HCT116 (cell line): ENCODE results near the gene CD63. TPM values are rescaled to one million over a fixed set of nuclear protein-coding genes. Genes with fewer than 3 reads are reported as not detected.
A peak's percentile ranks its signal among the peaks of the same experiment; 100 is the strongest.

Experiments
- ATAC-seq: fragments of 200-7000 bp; cut with Tn5 transposase; 2 replicates; pipeline ENCODE4 v1.9.1; 2020; ENCODE audit warnings: mild to moderate bottlenecking, moderate library complexity
- BruUV-seq: library from RNA; stranded (reverse); fragments of 400-500 nt; replicated peaks from 2 replicates; lab custom pipeline; 2021; lab: Mats Ljungman, UMichigan
- CTCF ChIA-PET: fragments of 300-600 bp; sonication (Branson Sonifier 250); formaldehyde crosslinking; loops from one replicate; lab custom pipeline; 2021; ENCODE audit warnings: antibody characterized with exemption; lab: Charles Lee
- POLR2A ChIA-PET: fragments of 300-600, 350-600 bp; sonication (Branson Sonifier 250); formaldehyde crosslinking; loops from one replicate; lab custom pipeline; 2021; ENCODE audit warnings: antibody characterized with exemption; lab: Charles Lee
- RAD21 ChIA-PET, 2 experiments: fragments of 300-600 bp; sonication (Branson Sonifier 250); formaldehyde crosslinking; loops; one replicate each; lab custom pipeline; 2023; ENCODE audit warnings: low total read pairs in 2 of 2; ENCODE audit not compliant: uncharacterized antibody in 2 of 2, unreplicated experiment in 2 of 2, low non-redundant PET in 1 of 2; lab: Charles Lee
- DNase-seq: peaks from one replicate; pipeline ENCODE4 v3.0.0-alpha.2; 2010; ENCODE audit warnings: low read depth, low spot score
- H2AFZ ChIP-seq: fragments of 200-600 bp; shearing (Covaris generic), sonication (generic); 2 replicates; pipeline ENCODE4 v1.6.1; 2017; ENCODE audit warnings: low read depth, mixed run types, mixed read lengths, antibody characterized with exemption, low read length; ENCODE audit not compliant: poor library complexity, severe bottlenecking
- H3K27ac ChIP-seq: 2 replicates; pipeline ENCODE4 v1.5.1; 2012; ENCODE audit warnings: low read depth, low read length
- H3K27me3 ChIP-seq: fragments of 200-600 bp; sonication (generic); 2 replicates; pipeline ENCODE4 v1.6.1; 2016; ENCODE audit warnings: mixed run types, low read length, mixed read lengths; ENCODE audit not compliant: insufficient read depth
- H3K36me3 ChIP-seq, 2 experiments: fragments of 200-500 bp in 1 of 2; fragments of 200-600 bp in 1 of 2; sonication (Bioruptor generic) in 1 of 2; sonication (generic) in 1 of 2; 2 replicates each; pipeline versions ENCODE4 v1.5.1 to v1.6.1; 2014 to 2016; ENCODE audit warnings: low read length in 2 of 2, inconsistent platforms in 1 of 2, mixed read lengths in 1 of 2, mixed run types in 1 of 2; ENCODE audit not compliant: insufficient read depth in 2 of 2, control insufficient read depth in 1 of 2
- H3K4me1 ChIP-seq, 2 experiments: fragments of 200-600 bp in 1 of 2; sonication (generic) in 1 of 2; 2 replicates each; pipeline versions ENCODE4 v1.5.1 to v1.6.1; 2012 to 2017; ENCODE audit warnings: low read length in 2 of 2, inconsistent platforms in 1 of 2, mild to moderate bottlenecking in 1 of 2, mixed read lengths in 1 of 2, mixed run types in 1 of 2, moderate library complexity in 1 of 2; ENCODE audit not compliant: insufficient read depth in 2 of 2, control insufficient read depth in 1 of 2
- H3K4me2 ChIP-seq: fragments of 200-600 bp; sonication (generic); 2 replicates; pipeline ENCODE4 v1.6.1; 2017; ENCODE audit warnings: mixed run types, low read length, mixed read lengths
- H3K4me3 ChIP-seq, 2 experiments: fragments of 200-600 bp in 1 of 2; sonication (generic) in 1 of 2; replicated peaks in 1 of 2; 2 replicates each; pipeline ENCODE4 v1.5.1; 2011 to 2016; ENCODE audit warnings: low read length in 2 of 2, control low read depth in 1 of 2, low read depth in 1 of 2, mild to moderate bottlenecking in 1 of 2, mixed read lengths in 1 of 2, mixed run types in 1 of 2
- H3K79me2 ChIP-seq: fragments of 200-600 bp; sonication (generic); 2 replicates; pipeline ENCODE4 v1.6.1; 2017; ENCODE audit warnings: mild to moderate bottlenecking, mixed run types, low read length, moderate library complexity, mixed read lengths; ENCODE audit not compliant: insufficient read depth
- H3K9ac ChIP-seq: fragments of 200-600 bp; sonication (generic); 2 replicates; pipeline ENCODE4 v1.6.1; 2016; ENCODE audit warnings: low read length, mixed read lengths
- H3K9me2 ChIP-seq: fragments of 200-600 bp; sonication (generic), shearing (Covaris generic); 2 replicates; pipeline ENCODE4 v1.6.1; 2017; ENCODE audit warnings: mixed run types, mild to moderate bottlenecking, moderate library complexity; ENCODE audit not compliant: insufficient read depth
- H3K9me3 ChIP-seq, 2 experiments: fragments of 200-500 bp in 1 of 2; fragments of 200-600 bp in 1 of 2; sonication (Bioruptor generic) in 1 of 2; sonication (generic) in 1 of 2; 2 replicates each; pipeline ENCODE4 v1.6.1; 2014 to 2017; ENCODE audit warnings: low read length in 2 of 2, mixed read lengths in 2 of 2, inconsistent platforms in 1 of 2, low read depth in 1 of 2, mild to moderate bottlenecking in 1 of 2, mixed run types in 1 of 2, moderate library complexity in 1 of 2; ENCODE audit not compliant: control insufficient read depth in 1 of 2, insufficient read depth in 1 of 2
- H4K20me1 ChIP-seq: fragments of 200-600 bp; sonication (generic), shearing (Covaris generic); 2 replicates; pipeline ENCODE4 v1.6.1; 2017; ENCODE audit warnings: mixed run types, mild to moderate bottlenecking, moderate library complexity; ENCODE audit not compliant: insufficient read depth
- CBX3 ChIP-seq: IDR thresholded peaks from 2 replicates; pipeline ENCODE4 v1.6.1; 2012; ENCODE audit warnings: low read depth
- CEBPB ChIP-seq: IDR thresholded peaks from 2 replicates; pipeline ENCODE4 v1.6.1; 2012; ENCODE audit warnings: low read depth
- EGR1 ChIP-seq: IDR thresholded peaks from 2 replicates; pipeline ENCODE4 v1.6.1; 2012; ENCODE audit warnings: low read depth
- ELF1 ChIP-seq: IDR thresholded peaks from 2 replicates; pipeline ENCODE4 v1.6.1; 2012; ENCODE audit warnings: low read depth, borderline replicate concordance
- EZH2 ChIP-seq: fragments of 200-600 bp; sonication (generic); IDR thresholded peaks from 2 replicates; pipeline ENCODE4 v1.6.1; 2017; ENCODE audit warnings: antibody characterized with exemption, mixed run types
- JUND ChIP-seq: IDR thresholded peaks from 2 replicates; pipeline ENCODE4 v1.6.1; 2012
- SP1 ChIP-seq: IDR thresholded peaks from 2 replicates; pipeline ENCODE4 v1.6.1; 2012; ENCODE audit warnings: low read depth
- SRF ChIP-seq: IDR thresholded peaks from 2 replicates; pipeline ENCODE4 v1.6.1; 2012; ENCODE audit warnings: low read depth
- YY1 ChIP-seq: IDR thresholded peaks from 2 replicates; pipeline ENCODE4 v1.6.1; 2011; ENCODE audit warnings: low read length, low read depth, moderate library complexity, mild to moderate bottlenecking; ENCODE audit not compliant: insufficient replicate concordance; ENCODE audit errors: extremely low read depth
- ZFX ChIP-seq: fragments of 450-650 bp; IDR thresholded peaks from 2 replicates; pipeline ENCODE4 v1.6.1; 2017
- intact Hi-C: fragments of 100-400 bp; cut with micrococcal nuclease; formaldehyde crosslinking; loops from 2 replicates; pipeline ENCODE4 v1.10.0; 2022
- total RNA-seq: library from RNA; stranded (reverse); gene quantifications from one replicate; pipeline ENCODE4 v1.2.1, GENCODE V29; 2021; ENCODE audit not compliant: unreplicated experiment
- TF ChIP-seq, protein P1 (sequence below), 3 experiments: fragments of 200-600 bp in 1 of 3; sonication (generic) in 1 of 3; IDR thresholded peaks in 2 of 3; conservative IDR thresholded peaks in 1 of 3; 2 replicates each; pipeline ENCODE4 v1.5.1; 2012 to 2017; ENCODE audit warnings: low read depth in 2 of 3, low read length in 2 of 3, antibody characterized with exemption in 1 of 3, borderline replicate concordance in 1 of 3, control low read depth in 1 of 3, mild to moderate bottlenecking in 1 of 3, mixed read lengths in 1 of 3, mixed run types in 1 of 3, moderate library complexity in 1 of 3; ENCODE audit not compliant: insufficient read depth in 1 of 3
- TF ChIP-seq, protein P2 (sequence below): IDR thresholded peaks from 2 replicates; pipeline ENCODE4 v1.6.1; 2012; ENCODE audit warnings: low read depth

CD63 gene
- total RNA-seq, 1 experiment from 2014 or later: 355 TPM

DNA sequence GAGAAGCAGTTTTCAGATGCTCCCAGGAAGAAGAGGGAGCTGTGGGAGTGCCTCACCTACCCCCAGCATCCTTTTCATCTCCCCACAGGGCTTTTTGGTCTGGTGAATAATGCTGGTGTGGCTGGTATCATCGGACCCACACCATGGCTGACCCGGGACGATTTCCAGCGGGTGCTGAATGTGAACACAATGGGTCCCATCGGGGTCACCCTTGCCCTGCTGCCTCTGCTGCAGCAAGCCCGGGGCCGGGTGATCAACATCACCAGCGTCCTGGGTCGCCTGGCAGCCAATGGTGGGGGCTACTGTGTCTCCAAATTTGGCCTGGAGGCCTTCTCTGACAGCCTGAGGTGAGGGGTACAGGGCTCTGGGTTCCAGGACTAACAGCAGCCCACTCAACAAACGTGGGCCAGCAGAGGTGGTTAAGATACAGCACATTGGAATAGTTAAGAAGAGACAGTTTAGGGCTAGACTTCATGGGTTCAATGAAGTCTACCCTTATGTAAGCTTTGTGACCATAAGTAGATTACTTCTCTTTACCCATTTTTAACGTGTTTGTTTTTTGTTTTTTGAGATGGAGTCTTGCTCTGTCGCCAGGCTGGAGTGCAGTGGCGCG lies 7.1 kb downstream of the CD63 start:
- H3K9me2 ChIP-seq: no peaks in the 10 kb centered on the region
- no TSS peak for BruUV-seq
- no peak overlapping the region for H3K4me3 ChIP-seq
- no peaks in the 10 kb centered on the region for H3K27me3 ChIP-seq
- H4K20me1 ChIP-seq: no peaks in the 10 kb centered on the region
- H3K27ac ChIP-seq: peak overlapping the region; percentile 30
- DNase-seq: no peak
- H3K79me2 ChIP-seq: peaks cover 16% of the 10 kb centered on the region
- ChIA-PET CTCF (interaction anchor here (0.5 to 4.1 kb wide), 11 partner anchors 8 to 98 kb away, joined by 3 to 35 read pairs (median 5); partner anchors contain the start of gene CD63), POLR2A (interaction anchor here (1.7 kb wide), 2 partner anchors 8 to 15 kb away, joined by 5 read pairs; partner anchors contain the start of gene CD63), RAD21 (interaction anchor here (0.8 to 1.5 kb wide), 3 partner anchors 17 to 65 kb away, joined by 3 to 4 read pairs (median 3); a partner anchor contains a TSS)
- H3K4me1 ChIP-seq: peaks cover 29 to 65% of the 10 kb centered on the region in 2 experiments
- peak overlapping the region; percentile 24; the same call in 1 of the 2 replicates for H3K9ac ChIP-seq
- H3K9me3 ChIP-seq: no peaks in the 10 kb centered on the region
- peak overlapping the region; percentile 53 for H3K4me2 ChIP-seq
- H2AFZ ChIP-seq: no peak overlapping the region
- intact Hi-C loops: loop anchor here (1.0 kb wide), 2 partner anchors 40 to 61 kb away; a partner anchor contains a TSS
- H3K36me3 ChIP-seq: peaks cover 9 to 36% of the 10 kb centered on the region in 2 experiments; a peak in 3 of 4 replicates
- TF ChIP-seq YY1: no peak
- TF ChIP-seq EZH2: no peak
- TF ChIP-seq SP1: no peak
- no peak for TF ChIP-seq CEBPB
- TF ChIP-seq ELF1: no peak
- TF ChIP-seq ZFX: no peak
- no peak for TF ChIP-seq JUND
- TF ChIP-seq, protein P1, sequence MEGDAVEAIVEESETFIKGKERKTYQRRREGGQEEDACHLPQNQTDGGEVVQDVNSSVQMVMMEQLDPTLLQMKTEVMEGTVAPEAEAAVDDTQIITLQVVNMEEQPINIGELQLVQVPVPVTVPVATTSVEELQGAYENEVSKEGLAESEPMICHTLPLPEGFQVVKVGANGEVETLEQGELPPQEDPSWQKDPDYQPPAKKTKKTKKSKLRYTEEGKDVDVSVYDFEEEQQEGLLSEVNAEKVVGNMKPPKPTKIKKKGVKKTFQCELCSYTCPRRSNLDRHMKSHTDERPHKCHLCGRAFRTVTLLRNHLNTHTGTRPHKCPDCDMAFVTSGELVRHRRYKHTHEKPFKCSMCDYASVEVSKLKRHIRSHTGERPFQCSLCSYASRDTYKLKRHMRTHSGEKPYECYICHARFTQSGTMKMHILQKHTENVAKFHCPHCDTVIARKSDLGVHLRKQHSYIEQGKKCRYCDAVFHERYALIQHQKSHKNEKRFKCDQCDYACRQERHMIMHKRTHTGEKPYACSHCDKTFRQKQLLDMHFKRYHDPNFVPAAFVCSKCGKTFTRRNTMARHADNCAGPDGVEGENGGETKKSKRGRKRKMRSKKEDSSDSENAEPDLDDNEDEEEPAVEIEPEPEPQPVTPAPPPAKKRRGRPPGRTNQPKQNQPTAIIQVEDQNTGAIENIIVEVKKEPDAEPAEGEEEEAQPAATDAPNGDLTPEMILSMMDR (IDR thresholded peaks at IDR 0.05 in 2 of 3, conservative IDR thresholded peaks at IDR 0.05 in 1 of 3; ENCODE audit: borderline replicate concordance in 1 of 3, insufficient read depth in 1 of 3, low read depth in 2 of 3, low read length in 2 of 3): no peak
- no peak for TF ChIP-seq CBX3
- no peak for TF ChIP-seq EGR1
- no peak for TF ChIP-seq SRF
- TF ChIP-seq, protein P2, sequence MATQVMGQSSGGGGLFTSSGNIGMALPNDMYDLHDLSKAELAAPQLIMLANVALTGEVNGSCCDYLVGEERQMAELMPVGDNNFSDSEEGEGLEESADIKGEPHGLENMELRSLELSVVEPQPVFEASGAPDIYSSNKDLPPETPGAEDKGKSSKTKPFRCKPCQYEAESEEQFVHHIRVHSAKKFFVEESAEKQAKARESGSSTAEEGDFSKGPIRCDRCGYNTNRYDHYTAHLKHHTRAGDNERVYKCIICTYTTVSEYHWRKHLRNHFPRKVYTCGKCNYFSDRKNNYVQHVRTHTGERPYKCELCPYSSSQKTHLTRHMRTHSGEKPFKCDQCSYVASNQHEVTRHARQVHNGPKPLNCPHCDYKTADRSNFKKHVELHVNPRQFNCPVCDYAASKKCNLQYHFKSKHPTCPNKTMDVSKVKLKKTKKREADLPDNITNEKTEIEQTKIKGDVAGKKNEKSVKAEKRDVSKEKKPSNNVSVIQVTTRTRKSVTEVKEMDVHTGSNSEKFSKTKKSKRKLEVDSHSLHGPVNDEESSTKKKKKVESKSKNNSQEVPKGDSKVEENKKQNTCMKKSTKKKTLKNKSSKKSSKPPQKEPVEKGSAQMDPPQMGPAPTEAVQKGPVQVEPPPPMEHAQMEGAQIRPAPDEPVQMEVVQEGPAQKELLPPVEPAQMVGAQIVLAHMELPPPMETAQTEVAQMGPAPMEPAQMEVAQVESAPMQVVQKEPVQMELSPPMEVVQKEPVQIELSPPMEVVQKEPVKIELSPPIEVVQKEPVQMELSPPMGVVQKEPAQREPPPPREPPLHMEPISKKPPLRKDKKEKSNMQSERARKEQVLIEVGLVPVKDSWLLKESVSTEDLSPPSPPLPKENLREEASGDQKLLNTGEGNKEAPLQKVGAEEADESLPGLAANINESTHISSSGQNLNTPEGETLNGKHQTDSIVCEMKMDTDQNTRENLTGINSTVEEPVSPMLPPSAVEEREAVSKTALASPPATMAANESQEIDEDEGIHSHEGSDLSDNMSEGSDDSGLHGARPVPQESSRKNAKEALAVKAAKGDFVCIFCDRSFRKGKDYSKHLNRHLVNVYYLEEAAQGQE: no peak
- no peak for ATAC-seq
